HCT116 (cell line): Measurements from ENCODE around the gene HOMER2. TPM values are rescaled to one million over a fixed set of nuclear protein-coding genes. Genes with fewer than 3 reads are reported as not detected.

Source experiments
- ATAC-seq: fragments of 200-7000 bp; cut with Tn5 transposase; 2 replicates; pipeline ENCODE4 v1.9.1; 2020; ENCODE audit warnings: mild to moderate bottlenecking, moderate library complexity
- BruUV-seq: library from RNA; stranded (reverse); fragments of 400-500 nt; replicated peaks from 2 replicates; lab custom pipeline; 2021; lab: Mats Ljungman, UMichigan
- CTCF ChIA-PET: fragments of 300-600 bp; sonication (Branson Sonifier 250); formaldehyde crosslinking; loops from one replicate; lab custom pipeline; 2021; ENCODE audit warnings: antibody characterized with exemption; lab: Charles Lee
- POLR2A ChIA-PET: fragments of 300-600, 350-600 bp; sonication (Branson Sonifier 250); formaldehyde crosslinking; loops from one replicate; lab custom pipeline; 2021; ENCODE audit warnings: antibody characterized with exemption; lab: Charles Lee
- RAD21 ChIA-PET, 2 experiments: fragments of 300-600 bp; sonication (Branson Sonifier 250); formaldehyde crosslinking; loops; one replicate each; lab custom pipeline; 2023; ENCODE audit warnings: low total read pairs in 2 of 2; ENCODE audit not compliant: uncharacterized antibody in 2 of 2, unreplicated experiment in 2 of 2, low non-redundant PET in 1 of 2; lab: Charles Lee
- DNase-seq: peaks from one replicate; pipeline ENCODE4 v3.0.0-alpha.2; 2010; ENCODE audit warnings: low read depth, low spot score
- H2AFZ ChIP-seq: fragments of 200-600 bp; shearing (Covaris generic), sonication (generic); 2 replicates; pipeline ENCODE4 v1.6.1; 2017; ENCODE audit warnings: low read depth, mixed run types, mixed read lengths, antibody characterized with exemption, low read length; ENCODE audit not compliant: poor library complexity, severe bottlenecking
- H3K27ac ChIP-seq: 2 replicates; pipeline ENCODE4 v1.5.1; 2012; ENCODE audit warnings: low read depth, low read length
- H3K27me3 ChIP-seq: fragments of 200-600 bp; sonication (generic); 2 replicates; pipeline ENCODE4 v1.6.1; 2016; ENCODE audit warnings: mixed run types, low read length, mixed read lengths; ENCODE audit not compliant: insufficient read depth
- H3K36me3 ChIP-seq, 2 experiments: fragments of 200-500 bp in 1 of 2; fragments of 200-600 bp in 1 of 2; sonication (Bioruptor generic) in 1 of 2; sonication (generic) in 1 of 2; 2 replicates each; pipeline versions ENCODE4 v1.5.1 to v1.6.1; 2014 to 2016; ENCODE audit warnings: low read length in 2 of 2, inconsistent platforms in 1 of 2, mixed read lengths in 1 of 2, mixed run types in 1 of 2; ENCODE audit not compliant: insufficient read depth in 2 of 2, control insufficient read depth in 1 of 2
- H3K4me1 ChIP-seq, 2 experiments: fragments of 200-600 bp in 1 of 2; sonication (generic) in 1 of 2; 2 replicates each; pipeline versions ENCODE4 v1.5.1 to v1.6.1; 2012 to 2017; ENCODE audit warnings: low read length in 2 of 2, inconsistent platforms in 1 of 2, mild to moderate bottlenecking in 1 of 2, mixed read lengths in 1 of 2, mixed run types in 1 of 2, moderate library complexity in 1 of 2; ENCODE audit not compliant: insufficient read depth in 2 of 2, control insufficient read depth in 1 of 2
- H3K4me2 ChIP-seq: fragments of 200-600 bp; sonication (generic); 2 replicates; pipeline ENCODE4 v1.6.1; 2017; ENCODE audit warnings: mixed run types, low read length, mixed read lengths
- H3K4me3 ChIP-seq, 2 experiments: fragments of 200-600 bp in 1 of 2; sonication (generic) in 1 of 2; replicated peaks in 1 of 2; 2 replicates each; pipeline ENCODE4 v1.5.1; 2011 to 2016; ENCODE audit warnings: low read length in 2 of 2, control low read depth in 1 of 2, low read depth in 1 of 2, mild to moderate bottlenecking in 1 of 2, mixed read lengths in 1 of 2, mixed run types in 1 of 2
- H3K79me2 ChIP-seq: fragments of 200-600 bp; sonication (generic); 2 replicates; pipeline ENCODE4 v1.6.1; 2017; ENCODE audit warnings: mild to moderate bottlenecking, mixed run types, low read length, moderate library complexity, mixed read lengths; ENCODE audit not compliant: insufficient read depth
- H3K9ac ChIP-seq: fragments of 200-600 bp; sonication (generic); 2 replicates; pipeline ENCODE4 v1.6.1; 2016; ENCODE audit warnings: low read length, mixed read lengths
- H3K9me2 ChIP-seq: fragments of 200-600 bp; sonication (generic), shearing (Covaris generic); 2 replicates; pipeline ENCODE4 v1.6.1; 2017; ENCODE audit warnings: mixed run types, mild to moderate bottlenecking, moderate library complexity; ENCODE audit not compliant: insufficient read depth
- H3K9me3 ChIP-seq, 2 experiments: fragments of 200-500 bp in 1 of 2; fragments of 200-600 bp in 1 of 2; sonication (Bioruptor generic) in 1 of 2; sonication (generic) in 1 of 2; 2 replicates each; pipeline ENCODE4 v1.6.1; 2014 to 2017; ENCODE audit warnings: low read length in 2 of 2, mixed read lengths in 2 of 2, inconsistent platforms in 1 of 2, low read depth in 1 of 2, mild to moderate bottlenecking in 1 of 2, mixed run types in 1 of 2, moderate library complexity in 1 of 2; ENCODE audit not compliant: control insufficient read depth in 1 of 2, insufficient read depth in 1 of 2
- H4K20me1 ChIP-seq: fragments of 200-600 bp; sonication (generic), shearing (Covaris generic); 2 replicates; pipeline ENCODE4 v1.6.1; 2017; ENCODE audit warnings: mixed run types, mild to moderate bottlenecking, moderate library complexity; ENCODE audit not compliant: insufficient read depth
- CBX3 ChIP-seq: IDR thresholded peaks from 2 replicates; pipeline ENCODE4 v1.6.1; 2012; ENCODE audit warnings: low read depth
- ELF1 ChIP-seq: IDR thresholded peaks from 2 replicates; pipeline ENCODE4 v1.6.1; 2012; ENCODE audit warnings: low read depth, borderline replicate concordance
- EZH2phosphoT487 ChIP-seq: fragments of 200-600 bp; IDR thresholded peaks from 2 replicates; pipeline ENCODE4 v1.6.1; 2018; ENCODE audit warnings: antibody characterized with exemption, borderline replicate concordance
- JUND ChIP-seq: IDR thresholded peaks from 2 replicates; pipeline ENCODE4 v1.6.1; 2012
- MAX ChIP-seq: IDR thresholded peaks from 2 replicates; pipeline ENCODE4 v1.6.1; 2012
- SIN3A ChIP-seq: IDR thresholded peaks from 2 replicates; pipeline ENCODE4 v1.6.1; 2012; ENCODE audit warnings: low read depth
- SP1 ChIP-seq: IDR thresholded peaks from 2 replicates; pipeline ENCODE4 v1.6.1; 2012; ENCODE audit warnings: low read depth
- SRF ChIP-seq: IDR thresholded peaks from 2 replicates; pipeline ENCODE4 v1.6.1; 2012; ENCODE audit warnings: low read depth
- TCF7L2 ChIP-seq: IDR thresholded peaks from 2 replicates; pipeline ENCODE4 v1.7.0; 2011; ENCODE audit warnings: borderline replicate concordance, inconsistent platforms; ENCODE audit not compliant: insufficient read depth, insufficient read length; ENCODE audit errors: extremely low read depth
- ZFX ChIP-seq: fragments of 450-650 bp; IDR thresholded peaks from 2 replicates; pipeline ENCODE4 v1.6.1; 2017
- ZNF274 ChIP-seq: fragments of 200-500 bp; sonication (Bioruptor generic); IDR thresholded peaks from 2 replicates; pipeline ENCODE4 v1.6.1; 2014; ENCODE audit warnings: mild to moderate bottlenecking, low read depth, low read length, inconsistent platforms
- intact Hi-C: fragments of 100-400 bp; cut with micrococcal nuclease; formaldehyde crosslinking; loops from 2 replicates; pipeline ENCODE4 v1.10.0; 2022
- total RNA-seq: library from RNA; stranded (reverse); gene quantifications from one replicate; pipeline ENCODE4 v1.2.1, GENCODE V29; 2021; ENCODE audit not compliant: unreplicated experiment

HOMER2 gene
- total RNA-seq, 1 experiment from 2014 or later: 3.9 TPM

GRCh38 chr15:82930461-82930860, 22.1 kb downstream of the HOMER2 start:
- Histone ChIP-seq H4K20me1 (no peaks in the 10 kb centered on the region), H3K79me2 (no peaks in the 10 kb centered on the region), H3K4me2 (no peak overlapping the region), H3K9ac (no peak overlapping the region), H3K27me3 (0 out of 2 replicates have a peak, but pooled peaks cover 2% of the 10 kb centered on the region), H3K4me3 (no peak overlapping the region), H3K4me1 (no peaks in the 10 kb centered on the region), H3K27ac (no peak overlapping the region), H3K36me3 (no peaks in the 10 kb centered on the region), H3K9me2 (no peaks in the 10 kb centered on the region), H2AFZ (no peak overlapping the region), H3K9me3 (no peaks in the 10 kb centered on the region)
- ChIA-PET POLR2A (no interaction called here), RAD21 (interaction anchor here in 1 of 2 experiments (0.5 to 1.2 kb wide), 2 partner anchors 81 to 196 kb away, joined by 3 read pairs; no protein-coding TSS in a partner anchor), CTCF (no interaction called here)
- no peak for ATAC-seq
- no TSS peak for BruUV-seq
- TF ChIP-seq CBX3 (no peak), ELF1 (no peak), ZFX (no peak), SRF (no peak), EZH2phosphoT487 (no peak), TCF7L2 (no peak), MAX (no peak), ZNF274 (no peak), SP1 (no peak)
- intact Hi-C loops: no loop called here
- DNase-seq: no peak

GRCh38 chr15:82928711-82929110, 23.8 kb downstream of the HOMER2 start:
- no TSS peak for BruUV-seq
- Histone ChIP-seq H3K9me2 (no peaks in the 10 kb centered on the region), H4K20me1 (no peaks in the 10 kb centered on the region), H3K9ac (no peak overlapping the region), H3K27ac (no peak overlapping the region), H3K4me1 (no peaks in the 10 kb centered on the region), H3K36me3 (no peaks in the 10 kb centered on the region), H3K79me2 (no peaks in the 10 kb centered on the region)
- ChIA-PET POLR2A (no interaction called here), CTCF (no interaction called here)
- DNase-seq: no peak
- TF ChIP-seq ZFX (no peak), JUND (no peak), SIN3A (no peak)
- TF ChIP-seq, all 23 proteins: peak for 0
- Histone ChIP-seq H3K27me3 (peaks cover 7% of the 10 kb centered on the region; the same call in 1 of the 2 replicates), H3K4me2 (no peak overlapping the region), H3K4me3 (no peak overlapping the region), H3K9me3 (no peaks in the 10 kb centered on the region), H2AFZ (no peak overlapping the region)
- RAD21 ChIA-PET: no interaction called here
- intact Hi-C loops: no loop called here
- ATAC-seq: no peak
